ENCODE data around the gene BOK.

GRCh38 chr2:241567776-241568175, 9.2 kb downstream of the BOK start:
- no peak for TF ChIP-seq EZH2phosphoT487 (IDR thresholded peaks at IDR 0.05; ENCODE audit: borderline replicate concordance, low read length)
- no peak for TF ChIP-seq CTCF (conservative IDR thresholded peaks at IDR 0.05; ENCODE audit: low read depth, low read length)

Data from PC-3 (cell line).